ENCODE results near the gene TSN. TPM values are rescaled to one million over a fixed set of nuclear protein-coding genes. Genes with fewer than 3 reads are reported as not detected.

TSN gene
- total RNA-seq, 2 donors from 2014 or later = 63.9 to 75.1 TPM

DNA sequence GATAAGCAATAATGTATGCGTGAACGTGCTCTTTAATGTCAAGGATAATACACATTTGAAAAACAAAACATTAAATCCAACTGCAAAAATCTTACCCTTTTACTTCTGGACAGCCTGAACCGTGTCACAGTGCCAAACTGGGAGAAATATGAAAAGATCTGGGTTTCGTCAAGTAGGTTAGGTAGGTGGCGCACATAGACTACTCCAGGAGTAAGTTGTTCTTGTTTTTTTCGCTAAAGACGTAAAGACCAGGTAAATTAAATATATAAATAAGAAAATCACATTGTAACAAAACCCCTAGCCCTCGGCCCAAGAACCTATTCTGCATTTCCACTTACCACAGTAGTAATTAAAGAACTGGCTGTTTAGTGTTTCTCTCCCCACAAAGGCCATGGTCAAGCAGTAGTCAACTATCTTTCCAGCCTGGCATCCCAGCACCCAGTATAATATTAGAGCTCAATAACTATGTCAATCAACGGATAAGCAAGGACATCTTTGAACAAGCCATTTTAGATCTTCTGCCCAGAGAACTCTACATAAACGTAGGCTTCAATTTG lies 19.9 kb upstream of the TSN start:
- peaks cover 0 to 10% of the 10 kb centered on the region in 2 donors for H3K9me3 Mint-ChIP-seq
- peaks cover 36 to 46% of the 10 kb centered on the region in 2 donors for H3K36me3 Mint-ChIP-seq
- ATAC-seq (no peak), DNase-seq (ENCODE audit: low spot score in 2 of 2) (peak in 1 of 2 donors; percentile 13)
- H3K27ac Mint-ChIP-seq = peak overlapping the region; percentile 98

DNA sequence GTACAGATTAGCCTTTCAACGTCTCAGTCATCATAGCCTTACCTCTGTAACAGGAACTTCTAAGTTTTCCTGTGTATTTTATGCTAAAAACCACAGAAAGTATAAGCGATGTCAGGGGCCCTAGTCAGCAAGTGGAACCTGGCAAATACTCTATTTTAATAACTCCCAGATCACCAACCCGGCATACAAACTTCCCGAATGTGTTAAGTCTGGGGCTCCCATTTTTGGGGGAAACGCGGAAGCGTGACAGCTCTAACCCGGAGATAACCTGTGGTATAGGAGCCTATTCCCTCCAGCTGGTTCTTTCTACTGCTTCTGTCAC lies 19.4 kb upstream of the TSN start:
- Mint-ChIP-seq H3K36me3 (peaks cover 32 to 41% of the 10 kb centered on the region in 2 donors), H3K27ac (peak overlapping the region; percentile 98)
- no peak for ATAC-seq

DNA sequence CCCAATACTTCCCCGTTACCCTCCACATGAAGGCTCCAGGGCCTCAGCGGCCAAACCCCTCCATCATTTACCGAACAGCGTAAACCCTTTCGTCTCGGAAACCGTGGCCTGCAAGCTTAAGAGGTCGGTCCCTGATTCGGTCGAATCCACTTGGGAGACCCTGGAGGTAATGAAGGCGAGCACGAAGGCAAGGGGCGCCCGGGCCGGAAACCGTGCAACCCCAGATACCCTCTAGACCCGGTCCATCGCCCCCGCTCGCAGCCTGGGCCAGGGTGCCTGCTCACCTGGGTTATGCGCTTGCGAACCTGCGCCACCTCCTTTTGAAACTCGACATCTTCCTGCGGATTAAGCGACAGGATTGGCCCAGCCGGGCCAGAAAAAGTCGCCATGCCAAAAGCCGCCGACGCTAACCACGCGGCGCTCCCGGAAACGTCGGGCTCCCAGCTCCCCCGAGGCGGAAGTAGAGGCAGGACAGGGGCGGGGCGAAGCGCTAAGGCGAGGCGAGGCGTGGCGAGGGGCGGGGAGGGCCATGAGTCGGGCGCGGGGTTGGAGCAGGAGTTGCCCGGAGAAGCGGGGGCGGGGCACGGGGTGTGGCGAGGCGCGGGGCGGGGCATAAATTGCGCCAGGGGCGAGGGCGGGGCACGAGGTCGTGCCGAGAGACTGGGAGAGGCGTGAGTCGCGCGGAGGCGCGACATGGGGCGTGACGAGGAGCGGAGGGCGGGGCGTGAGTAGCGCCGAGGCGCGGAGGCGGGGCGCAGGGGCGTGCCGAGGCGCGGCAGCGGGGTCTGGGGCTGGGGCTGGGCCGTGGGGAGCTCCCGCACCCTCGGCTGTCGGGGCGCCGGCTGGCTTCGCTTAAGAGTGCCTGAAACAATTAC lies 18.8 kb upstream of the TSN start, which contains the start of gene NIFK:
Gene NIFK (minus strand): TSS at position 414 of the 875 bp plus-strand sequence. CDS start 25 bp downstream, at position 389.
- Mint-ChIP-seq H3K9me3 (peaks cover 0 to 1% of the 10 kb centered on the region in 2 donors), H3K27ac (peak within 1 kb of the TSS; percentile 98), H3K36me3 (peaks cover 26 to 35% of the 10 kb centered on the region in 2 donors)
- ATAC-seq (peak; percentile 93 to 94), DNase-seq (ENCODE audit: low spot score in 2 of 2) (peak; percentile 99 to 100)

More for the DNA sequence above, 19.4 kb upstream of the TSN start:
- no peak for DNase-seq (ENCODE audit: low spot score in 2 of 2)
- peaks cover 0 to 6% of the 10 kb centered on the region in 2 donors for H3K9me3 Mint-ChIP-seq

DNA sequence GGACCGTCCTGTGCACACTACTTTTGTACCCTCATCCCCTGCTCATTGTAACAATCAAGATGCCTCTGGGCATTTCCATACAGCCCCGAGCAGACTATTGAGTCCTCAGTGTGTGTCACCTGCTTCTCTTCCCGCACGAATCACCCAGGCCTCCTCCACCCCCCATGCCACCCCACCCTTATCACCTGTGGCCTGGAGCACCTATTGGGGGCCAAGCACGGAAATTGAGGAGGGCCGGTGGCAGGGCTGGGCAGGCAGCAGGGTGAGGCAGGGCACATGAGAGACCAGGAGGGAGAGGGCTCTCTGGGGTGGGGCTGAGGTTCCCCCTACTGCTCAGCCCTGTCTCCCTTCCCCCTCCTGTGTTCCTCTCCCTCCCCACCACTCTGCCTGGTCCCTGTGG lies 14.5 kb upstream of the TSN start:
- ATAC-seq = no peak
- no peaks in the 10 kb centered on the region for H3K9me3 Mint-ChIP-seq
- no peak for DNase-seq (ENCODE audit: low spot score in 2 of 2)
- peak overlapping the region in 1 of 2 donors; percentile 4 for H3K27ac Mint-ChIP-seq
- peaks cover 8 to 9% of the 10 kb centered on the region in 2 donors for H3K36me3 Mint-ChIP-seq

DNA sequence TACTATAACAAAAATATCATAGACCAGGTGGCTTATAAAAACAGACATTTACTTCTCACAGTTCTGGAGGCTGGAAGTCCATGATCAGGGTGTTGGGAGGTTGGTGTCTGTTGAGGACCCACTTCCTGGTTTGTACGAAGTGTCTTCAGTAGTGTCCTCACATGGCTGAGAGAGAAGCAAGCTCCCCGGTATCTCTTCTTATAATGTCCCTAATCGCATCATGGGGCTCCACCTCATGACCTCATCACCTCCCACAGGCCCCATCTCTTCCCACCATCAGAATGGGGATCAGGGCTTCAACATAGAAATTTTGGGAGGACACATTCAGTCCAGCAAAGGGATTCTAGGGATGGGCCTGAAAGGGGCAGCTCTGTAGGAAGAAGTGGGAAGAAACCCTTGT lies 14.0 kb upstream of the TSN start:
- no peak for ATAC-seq
- peaks cover 3 to 4% of the 10 kb centered on the region in 2 donors for H3K36me3 Mint-ChIP-seq
- no peak overlapping the region for H3K27ac Mint-ChIP-seq
- DNase-seq (ENCODE audit: low spot score in 2 of 2) = no peak
- H3K9me3 Mint-ChIP-seq = no peaks in the 10 kb centered on the region

DNA sequence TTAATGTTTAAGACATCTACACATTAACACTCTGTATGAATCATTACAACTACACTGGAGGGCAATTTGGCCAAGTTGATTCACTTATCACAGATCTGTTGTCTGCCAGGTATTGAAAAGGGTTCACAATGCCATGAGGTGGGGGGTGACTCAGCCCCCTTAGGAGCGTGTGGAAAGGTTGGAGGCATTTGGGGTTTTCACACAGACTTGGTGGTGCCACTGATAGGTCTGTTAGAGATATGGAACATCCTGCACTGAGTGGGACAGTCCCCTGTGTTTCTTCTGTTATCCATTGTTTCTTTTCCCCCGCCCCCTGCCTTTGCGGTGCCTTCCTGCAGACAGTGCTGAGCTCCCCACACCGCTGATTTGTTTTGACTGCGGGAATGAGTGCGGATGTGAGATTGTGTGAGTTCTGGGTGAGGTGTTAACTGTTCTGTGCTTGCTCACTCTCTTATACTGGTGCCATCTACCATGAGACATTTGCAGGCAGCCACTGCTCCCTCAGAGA lies 9.3 kb upstream of the TSN start:
- Mint-ChIP-seq H3K36me3 (no peaks in the 10 kb centered on the region), H3K27ac (peak overlapping the region in 1 of 2 donors; percentile 81), H3K9me3 (no peaks in the 10 kb centered on the region)
- ATAC-seq (peak; percentile 79 to 91), DNase-seq (ENCODE audit: low spot score in 2 of 2) (peak in 1 of 2 donors; percentile 78)

DNA sequence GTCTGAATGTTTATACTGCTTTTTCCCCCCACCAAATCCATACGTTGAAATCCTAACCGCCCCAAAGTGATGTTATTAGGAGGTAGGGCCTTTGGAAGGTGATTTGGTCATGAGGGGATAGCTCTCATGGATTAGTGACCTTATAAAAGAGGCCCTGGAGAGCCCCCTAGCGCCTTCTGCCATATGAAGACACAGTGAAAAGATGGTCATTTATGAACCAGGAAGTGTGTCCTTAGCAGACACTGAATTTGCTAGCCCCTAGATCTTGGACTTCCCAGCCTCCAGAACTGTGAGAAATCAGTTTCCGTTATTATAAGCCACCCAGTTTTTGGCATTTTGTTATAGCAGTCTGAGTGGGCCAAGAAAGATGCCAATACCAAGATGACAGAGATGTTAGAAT lies 7.2 kb upstream of the TSN start:
- no peaks in the 10 kb centered on the region for H3K36me3 Mint-ChIP-seq
- DNase-seq (ENCODE audit: low spot score in 2 of 2) = no peak
- H3K9me3 Mint-ChIP-seq = no peaks in the 10 kb centered on the region
- H3K27ac Mint-ChIP-seq = no peak overlapping the region
- no peak for ATAC-seq

DNA sequence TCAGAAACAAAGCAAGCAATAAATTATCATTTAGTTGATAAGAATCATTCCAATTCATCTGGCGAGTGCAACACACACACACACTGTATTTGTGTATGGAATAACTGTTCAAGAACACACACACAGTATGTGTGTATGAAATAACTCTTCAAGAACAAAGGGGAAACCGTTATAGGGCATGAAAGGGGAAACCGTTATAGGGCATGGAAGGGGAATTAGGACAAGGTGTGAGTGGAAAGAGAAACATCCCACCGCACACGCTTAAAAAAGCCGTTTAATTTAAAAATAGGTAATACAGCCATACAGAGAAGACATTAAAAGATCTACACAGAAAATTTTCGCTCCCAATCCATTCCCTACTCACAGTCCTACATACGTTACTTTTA lies 607 bp upstream of the TSN start:
- ATAC-seq = no peak
- Mint-ChIP-seq H3K36me3 (peaks cover 8 to 9% of the 10 kb centered on the region in 2 donors), H3K9me3 (no peaks in the 10 kb centered on the region), H3K27ac (peak overlapping the region; percentile 96 to 97)
- DNase-seq (ENCODE audit: low spot score in 2 of 2) = no peak

DNA sequence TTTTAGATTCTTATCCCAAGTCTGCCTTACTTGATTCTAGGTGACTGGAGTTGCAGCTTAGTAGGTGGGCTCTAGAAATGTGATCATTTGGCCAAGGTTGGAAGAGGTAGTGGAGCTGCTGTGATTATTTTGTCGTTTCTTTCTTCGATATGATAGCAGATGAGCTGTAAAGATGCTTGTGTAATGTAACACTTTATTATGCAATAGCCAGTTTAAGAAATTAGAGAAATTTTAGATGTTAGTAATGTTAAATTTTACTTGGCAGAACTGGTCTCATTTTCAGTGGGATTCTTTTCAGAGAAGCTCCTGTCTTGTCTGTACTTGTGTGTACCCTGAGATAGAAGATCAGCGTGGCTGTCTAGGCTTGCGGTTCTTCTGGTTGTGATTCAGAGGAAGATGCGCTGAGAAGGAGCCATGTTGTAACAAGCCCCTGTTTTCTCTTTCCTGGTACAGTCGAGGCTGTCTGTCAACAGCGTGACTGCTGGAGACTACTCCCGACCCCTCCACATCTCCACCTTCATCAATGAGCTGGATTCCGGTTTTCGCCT lies 9.3 kb downstream of the TSN start:
- peaks cover 12 to 14% of the 10 kb centered on the region in 2 donors for H3K36me3 Mint-ChIP-seq
- ATAC-seq (no peak), DNase-seq (ENCODE audit: low spot score in 2 of 2) (no peak)
- H3K9me3 Mint-ChIP-seq = no peaks in the 10 kb centered on the region
- no peak overlapping the region for H3K27ac Mint-ChIP-seq

DNA sequence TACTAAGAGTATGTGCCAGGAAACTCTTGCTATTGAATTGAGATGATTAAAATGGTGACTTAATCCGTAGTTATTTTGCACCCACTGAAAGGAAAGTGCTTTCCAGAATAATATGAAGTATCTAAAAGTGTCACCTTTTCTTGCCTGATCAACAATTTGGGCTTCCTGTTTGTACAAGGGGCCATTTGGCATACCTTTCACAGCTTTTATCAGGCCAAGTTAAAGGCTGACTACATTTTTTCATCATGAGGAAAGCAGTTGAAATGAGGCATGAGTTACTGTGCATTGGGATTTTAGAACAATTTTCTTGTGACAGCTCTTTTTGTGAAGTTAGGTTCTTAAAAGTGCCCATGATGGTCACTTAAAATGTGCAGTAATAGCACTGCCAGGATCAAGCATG lies 11.2 kb downstream of the TSN start:
- Mint-ChIP-seq H3K9me3 (no peaks in the 10 kb centered on the region), H3K36me3 (peaks cover 12 to 14% of the 10 kb centered on the region in 2 donors), H3K27ac (no peak overlapping the region)
- DNase-seq (ENCODE audit: low spot score in 2 of 2) = no peak
- ATAC-seq = no peak

DNA sequence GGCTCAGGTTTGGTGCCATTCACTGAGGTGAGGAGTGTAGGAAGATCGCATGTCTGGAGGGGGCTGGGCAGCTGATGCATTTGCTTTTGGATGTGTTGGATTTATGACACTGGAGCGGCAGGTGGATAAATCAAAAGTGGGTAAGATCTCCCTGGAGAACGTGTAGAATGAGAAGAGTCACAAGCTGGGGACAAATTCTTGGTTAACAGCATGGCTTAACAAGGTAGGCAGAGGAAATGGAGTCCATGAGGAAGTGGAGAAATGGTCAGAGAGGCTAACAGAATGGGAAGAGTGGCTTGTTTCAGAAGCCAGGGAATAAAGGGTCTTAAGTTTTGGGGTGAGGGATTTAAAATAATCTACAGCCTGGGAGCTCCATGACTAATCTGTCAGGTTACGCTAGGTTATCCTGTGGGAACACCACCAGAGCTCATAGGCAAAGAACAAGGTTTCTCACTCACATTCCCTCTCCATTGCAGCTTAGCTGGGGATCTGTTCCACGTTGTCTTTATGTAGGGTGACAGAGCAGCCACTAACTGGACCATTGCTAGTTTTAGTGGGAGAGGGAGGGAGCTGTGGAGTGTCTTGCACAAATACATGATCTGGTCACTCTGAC lies 12.8 kb downstream of the TSN start:
- Mint-ChIP-seq H3K9me3 (no peaks in the 10 kb centered on the region), H3K36me3 (peaks cover 8 to 14% of the 10 kb centered on the region in 2 donors), H3K27ac (peak overlapping the region in 1 of 2 donors; percentile 13)
- no peak for ATAC-seq
- no peak for DNase-seq (ENCODE audit: low spot score in 2 of 2)

DNA sequence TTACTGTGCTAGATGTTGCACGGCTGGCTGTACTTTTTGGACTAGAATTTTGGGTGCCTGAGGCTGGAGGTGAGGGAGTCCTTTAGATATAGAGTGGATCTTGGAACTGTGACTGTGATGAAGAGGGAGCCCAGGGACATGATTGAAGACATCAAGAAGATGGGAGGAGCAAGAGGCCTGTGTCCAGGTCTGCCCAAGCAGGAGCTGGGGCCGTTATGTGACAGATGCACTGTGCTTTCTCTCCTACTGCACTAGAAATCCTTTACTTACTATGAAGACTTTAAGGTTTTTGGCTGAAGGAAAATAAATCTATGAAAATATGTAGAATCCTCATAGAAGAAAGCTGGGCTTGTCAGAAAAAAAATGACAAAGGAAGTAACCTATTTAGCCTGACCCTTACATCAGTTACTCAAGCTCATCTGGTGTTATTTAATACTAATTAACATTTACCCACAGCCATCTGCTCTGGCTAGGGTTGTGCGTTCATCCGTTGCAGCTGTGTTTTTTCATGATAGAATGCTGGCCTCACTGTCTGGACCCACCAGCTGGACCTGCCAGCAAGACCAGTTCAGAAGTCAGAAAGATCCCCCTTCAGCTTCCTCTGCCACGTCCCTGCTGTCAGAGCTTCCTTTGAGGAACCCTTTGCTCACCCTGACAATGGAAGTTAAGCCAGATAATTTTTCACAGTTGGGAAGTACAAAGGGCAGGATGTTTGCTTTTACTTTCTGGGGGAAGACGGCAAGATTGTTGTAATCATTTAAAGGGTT lies 16.7 kb downstream of the TSN start:
- peak overlapping the region in 1 of 2 donors; percentile 60 for H3K27ac Mint-ChIP-seq

DNA sequence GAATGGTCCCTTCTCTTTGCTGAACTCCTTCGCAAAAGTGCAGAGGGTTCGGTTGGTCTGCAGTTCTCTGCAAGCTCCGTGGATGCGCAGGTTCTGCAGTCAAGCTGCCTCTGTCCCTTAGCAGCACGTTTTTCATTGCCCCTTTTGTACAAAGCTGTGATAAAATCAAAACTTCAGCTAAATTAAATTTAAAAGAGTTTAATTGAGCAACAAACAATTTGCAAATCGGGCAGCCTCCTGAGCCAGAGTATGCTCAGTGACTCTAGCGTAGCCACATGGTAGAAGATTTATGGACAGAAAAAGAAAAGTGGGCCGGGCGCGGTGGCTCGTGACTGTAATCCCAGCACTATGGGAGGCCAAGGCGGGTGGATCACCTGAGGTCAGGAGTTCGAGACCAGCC lies 18.8 kb downstream of the TSN start:
- H3K27ac Mint-ChIP-seq = no peak overlapping the region
- ATAC-seq (no peak), DNase-seq (ENCODE audit: low spot score in 2 of 2) (no peak)
- no peaks in the 10 kb centered on the region for H3K9me3 Mint-ChIP-seq
- H3K36me3 Mint-ChIP-seq = no peaks in the 10 kb centered on the region

More for the DNA sequence above, 16.7 kb downstream of the TSN start:
- H3K36me3 Mint-ChIP-seq = no peaks in the 10 kb centered on the region
- no peaks in the 10 kb centered on the region for H3K9me3 Mint-ChIP-seq
- DNase-seq (ENCODE audit: low spot score in 2 of 2) = no peak
- ATAC-seq = no peak

DNA sequence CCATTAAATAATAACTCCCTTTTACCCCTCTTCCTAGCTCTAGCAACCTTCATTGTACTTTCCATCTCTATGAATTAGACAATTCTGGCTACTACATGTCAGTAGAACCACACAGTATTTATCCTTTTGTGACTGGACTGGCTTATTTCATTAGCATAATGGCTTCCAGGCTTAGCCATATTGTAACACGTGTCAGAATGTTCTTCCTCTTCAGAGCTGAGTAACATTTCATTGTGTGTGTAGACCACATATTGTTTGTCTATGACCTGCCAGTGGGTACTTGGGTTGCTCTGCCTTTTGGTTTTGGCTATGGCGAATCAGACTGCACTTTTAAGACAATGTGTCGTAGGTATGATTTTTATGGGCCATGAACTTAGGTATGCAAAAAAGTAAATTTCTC lies 20.9 kb downstream of the TSN start:
- H3K9me3 Mint-ChIP-seq = no peaks in the 10 kb centered on the region
- no peak for DNase-seq (ENCODE audit: low spot score in 2 of 2)
- peak in 1 of 2 donors; percentile 30 for ATAC-seq
- no peaks in the 10 kb centered on the region for H3K36me3 Mint-ChIP-seq
- H3K27ac Mint-ChIP-seq = no peak overlapping the region

DNA sequence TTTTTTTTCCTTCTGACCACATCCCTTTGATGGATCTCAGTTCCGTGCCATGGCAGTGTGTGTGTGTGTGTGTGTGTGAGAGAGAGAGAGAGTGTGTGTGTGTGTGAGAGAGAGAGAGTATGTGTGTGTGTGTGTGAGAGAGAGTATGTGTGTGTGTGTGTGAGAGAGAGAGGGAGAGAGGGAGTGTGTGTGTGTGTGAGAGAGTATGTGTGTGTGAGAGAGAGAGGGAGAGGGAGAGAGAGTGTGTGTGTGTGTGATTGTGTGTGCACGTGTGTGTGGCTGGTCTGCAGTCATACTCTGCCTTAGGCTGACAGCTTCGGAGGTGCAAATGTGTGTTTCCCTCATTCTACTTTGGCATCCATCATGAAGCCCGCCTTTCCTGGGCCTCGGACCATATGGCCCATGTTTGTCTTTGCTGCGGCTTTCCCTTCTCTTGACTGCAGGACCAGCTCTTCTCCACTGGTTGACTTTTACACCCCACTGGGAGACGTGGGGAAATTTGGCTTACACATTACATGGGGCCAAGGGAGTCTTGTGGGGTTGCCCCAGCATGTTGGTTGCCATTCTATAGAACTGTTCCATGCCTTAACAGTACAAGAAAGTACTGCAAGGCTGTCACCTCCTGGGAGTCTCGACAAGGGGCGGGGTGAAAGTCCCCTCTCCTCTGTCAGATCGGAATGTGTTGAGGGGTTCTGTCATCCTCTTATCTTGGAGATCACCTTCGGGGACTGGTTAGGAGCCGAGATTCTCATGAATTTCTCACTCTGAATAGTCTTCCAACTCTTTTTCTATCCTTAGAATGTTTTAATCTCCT lies 21.6 kb downstream of the TSN start:
- Mint-ChIP-seq H3K9me3 (no peaks in the 10 kb centered on the region), H3K36me3 (no peaks in the 10 kb centered on the region), H3K27ac (no peak overlapping the region)
- DNase-seq (ENCODE audit: low spot score in 2 of 2) = no peak
- no peak for ATAC-seq

DNA sequence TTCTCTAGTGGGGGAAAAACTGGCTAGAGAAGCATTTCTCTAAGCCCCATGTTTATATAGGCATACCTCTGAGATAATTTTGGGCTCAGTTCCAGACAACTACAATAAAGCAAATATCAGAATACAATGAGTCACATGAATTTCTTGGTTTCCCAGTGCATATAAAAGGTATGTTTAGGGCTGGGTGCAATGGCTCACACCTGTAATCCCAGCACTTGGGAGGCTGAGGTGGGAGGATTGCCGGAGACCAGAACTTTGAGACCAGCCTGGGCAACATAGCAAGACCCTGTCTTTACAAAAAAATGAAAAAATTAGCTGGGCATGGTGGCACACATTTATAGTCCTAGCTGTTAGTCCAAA lies 22.2 kb downstream of the TSN start:
- DNase-seq (ENCODE audit: low spot score in 2 of 2) (no peak), ATAC-seq (no peak)
- Mint-ChIP-seq H3K36me3 (no peaks in the 10 kb centered on the region), H3K27ac (no peak overlapping the region), H3K9me3 (no peaks in the 10 kb centered on the region)

Data from activated naive CD4-positive, alpha-beta T cell treated with anti-CD3 and anti-CD28 coated beads, Interleukin-2, amount 50 U/mL, for 72 hours (primary cell).